Ishikawa (cell line): Measurements from ENCODE around the gene RHOU.

Source experiments
- EGR1 ChIP-seq: IDR thresholded peaks from 2 replicates; pipeline ENCODE4 v1.6.1; 2012
- TCF12 ChIP-seq: IDR thresholded peaks from 2 replicates; pipeline ENCODE4 v1.6.1; 2012; ENCODE audit warnings: low read depth
- ZBTB7A ChIP-seq: IDR thresholded peaks from 2 replicates; pipeline ENCODE4 v1.6.1; 2012; ENCODE audit warnings: low read depth
- TF ChIP-seq, protein P1 (sequence below): IDR thresholded peaks from 2 replicates; pipeline ENCODE4 v1.6.1; 2012

DNA sequence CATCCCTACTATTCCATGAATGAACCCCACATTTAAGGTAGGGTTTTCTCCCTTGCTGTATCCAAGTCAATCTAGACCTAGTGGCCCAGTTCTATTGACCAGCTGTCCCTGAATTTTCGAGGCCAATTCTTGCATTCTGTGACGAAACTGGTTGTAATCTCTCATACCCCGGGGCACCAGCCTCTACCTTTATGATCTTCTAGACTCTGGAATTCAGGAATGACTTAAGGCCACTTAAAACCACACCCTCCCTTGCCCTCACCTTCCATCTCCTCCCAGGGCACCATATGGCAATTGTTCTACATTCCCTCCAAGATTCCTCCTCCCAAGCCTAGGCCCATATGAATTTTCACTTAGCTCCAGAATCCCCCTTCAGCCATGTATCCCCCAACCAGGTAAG, 48.9 kb downstream of the RHOU start:
- TF ChIP-seq, protein P1, sequence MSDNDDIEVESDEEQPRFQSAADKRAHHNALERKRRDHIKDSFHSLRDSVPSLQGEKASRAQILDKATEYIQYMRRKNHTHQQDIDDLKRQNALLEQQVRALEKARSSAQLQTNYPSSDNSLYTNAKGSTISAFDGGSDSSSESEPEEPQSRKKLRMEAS: no peak
- TF ChIP-seq ZBTB7A: no peak
- no peak for TF ChIP-seq TCF12
- TF ChIP-seq EGR1: no peak
